ENCODE data around the gene PPP1R13L. TPM values are rescaled to one million over a fixed set of nuclear protein-coding genes. Genes with fewer than 3 reads are reported as not detected.

PPP1R13L gene
- total RNA-seq, 1 experiment from 2014 or later = 48.0 TPM

GRCh38 chr19:45368127-45368526 is 36.7 kb downstream of the PPP1R13L start:
- DNase-seq (ENCODE audit: low spot score) = no peak

DNA sequence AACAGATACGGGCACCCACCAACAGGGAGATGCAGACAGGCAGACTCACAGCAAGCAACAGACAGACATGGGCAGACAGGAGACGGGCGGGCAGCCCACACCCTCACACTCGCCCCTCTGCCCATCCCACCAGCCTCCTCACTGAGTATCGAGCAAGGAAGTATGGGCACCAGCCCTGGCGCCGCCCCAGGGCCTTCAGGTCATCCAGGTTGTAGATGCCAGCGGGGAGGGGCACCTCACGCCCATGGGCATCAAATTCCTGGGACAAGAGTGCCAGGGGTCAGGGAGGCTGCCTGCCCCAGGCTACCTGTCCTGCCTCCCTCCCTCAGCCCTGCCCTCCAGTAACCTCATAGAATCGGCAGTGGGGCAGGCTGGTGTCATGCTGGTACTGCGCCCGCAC is 40.2 kb downstream of the PPP1R13L start:
- no peak for DNase-seq (ENCODE audit: low spot score)

DNA sequence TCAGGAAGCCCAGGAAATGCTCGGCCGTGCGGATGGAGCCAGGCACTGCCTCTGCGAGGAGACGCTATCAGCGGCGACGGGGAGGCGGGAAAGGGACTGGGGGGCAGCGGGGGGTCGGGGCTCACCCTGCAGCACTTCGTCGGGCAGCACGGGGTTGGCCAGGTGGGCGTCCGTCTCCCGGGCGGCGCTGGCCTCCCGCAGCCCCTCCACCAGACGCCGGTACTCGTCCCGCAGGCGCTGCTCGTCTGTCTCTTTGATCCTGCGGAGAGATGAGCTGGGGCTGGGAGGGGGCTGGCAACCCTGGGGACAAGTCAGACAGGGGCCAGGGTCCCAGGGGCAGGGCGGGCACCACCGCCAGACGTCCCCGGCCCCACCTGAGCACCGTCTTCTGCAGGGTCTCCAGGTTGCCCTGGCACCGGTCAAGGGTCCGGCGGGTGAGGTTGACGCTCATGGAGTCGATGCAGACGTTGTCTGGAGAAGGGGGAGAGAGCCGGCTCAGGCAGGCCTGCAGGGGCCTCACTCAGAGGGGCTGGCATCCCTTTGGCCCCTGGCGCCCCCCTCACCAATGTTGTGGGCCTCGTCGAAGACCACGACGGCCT is 40.9 kb downstream of the PPP1R13L start:
- DNase-seq (ENCODE audit: low spot score) = no peak

GRCh38 chr19:45362291-45362690 is 42.6 kb downstream of the PPP1R13L start:
- DNase-seq (ENCODE audit: low spot score) = no peak

- DNase-seq (ENCODE audit: low spot score) = no peak
Observed at GRCh38 chr19:45361608-45362007, 43.3 kb downstream of the PPP1R13L start.

- DNase-seq (ENCODE audit: low spot score) = no peak
Observed at GRCh38 chr19:45358213-45358792, 46.6 kb downstream of the PPP1R13L start.

DNA sequence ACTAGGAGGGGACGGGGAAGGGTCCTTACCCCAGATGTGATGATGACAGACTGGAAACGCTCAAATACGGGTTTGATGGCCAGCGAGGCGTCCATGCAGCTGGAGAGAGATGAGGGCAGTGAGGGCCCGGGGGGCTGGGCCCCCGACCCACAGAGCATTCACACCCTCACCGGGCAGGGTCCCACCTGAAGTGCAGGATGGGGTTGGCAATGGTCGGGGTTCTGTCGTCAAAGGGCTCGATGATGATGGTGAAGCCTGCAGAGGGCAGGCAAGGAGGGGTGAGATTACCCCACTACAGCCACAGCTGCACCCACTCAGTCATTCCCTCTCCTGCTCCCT is 47.5 kb downstream of the PPP1R13L start:
- DNase-seq (ENCODE audit: low spot score) = no peak

GRCh38 chr19:45356760-45357444 is 48.0 kb downstream of the PPP1R13L start:
- no peak for DNase-seq (ENCODE audit: low spot score)

DNA sequence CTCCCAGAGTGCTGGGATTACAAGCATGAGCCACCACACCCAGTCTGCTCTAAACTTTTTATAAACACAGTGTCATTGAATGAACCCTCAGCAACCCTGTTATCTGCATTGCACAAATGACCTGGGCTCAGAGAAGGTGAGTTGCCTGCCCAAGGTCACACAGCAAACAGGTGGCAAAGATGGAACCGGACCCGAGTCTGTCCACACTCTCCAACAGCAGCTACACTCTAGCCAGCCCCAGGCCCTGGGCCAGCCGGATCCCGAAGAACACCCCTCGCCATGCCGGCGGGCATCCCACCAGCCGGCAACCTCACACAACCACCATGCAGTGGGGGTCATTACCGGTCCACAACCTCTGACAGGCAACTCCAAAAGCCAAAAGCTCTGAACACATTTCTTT is 49.0 kb downstream of the PPP1R13L start:
- no peak for DNase-seq (ENCODE audit: low spot score)

GRCh38 chr19:45355402-45355801 is 49.5 kb downstream of the PPP1R13L start:
- no peak for DNase-seq (ENCODE audit: low spot score)

GRCh38 chr19:45354241-45354842 is 50.5 kb downstream of the PPP1R13L start:
- DNase-seq (ENCODE audit: low spot score) = no peak

DNA sequence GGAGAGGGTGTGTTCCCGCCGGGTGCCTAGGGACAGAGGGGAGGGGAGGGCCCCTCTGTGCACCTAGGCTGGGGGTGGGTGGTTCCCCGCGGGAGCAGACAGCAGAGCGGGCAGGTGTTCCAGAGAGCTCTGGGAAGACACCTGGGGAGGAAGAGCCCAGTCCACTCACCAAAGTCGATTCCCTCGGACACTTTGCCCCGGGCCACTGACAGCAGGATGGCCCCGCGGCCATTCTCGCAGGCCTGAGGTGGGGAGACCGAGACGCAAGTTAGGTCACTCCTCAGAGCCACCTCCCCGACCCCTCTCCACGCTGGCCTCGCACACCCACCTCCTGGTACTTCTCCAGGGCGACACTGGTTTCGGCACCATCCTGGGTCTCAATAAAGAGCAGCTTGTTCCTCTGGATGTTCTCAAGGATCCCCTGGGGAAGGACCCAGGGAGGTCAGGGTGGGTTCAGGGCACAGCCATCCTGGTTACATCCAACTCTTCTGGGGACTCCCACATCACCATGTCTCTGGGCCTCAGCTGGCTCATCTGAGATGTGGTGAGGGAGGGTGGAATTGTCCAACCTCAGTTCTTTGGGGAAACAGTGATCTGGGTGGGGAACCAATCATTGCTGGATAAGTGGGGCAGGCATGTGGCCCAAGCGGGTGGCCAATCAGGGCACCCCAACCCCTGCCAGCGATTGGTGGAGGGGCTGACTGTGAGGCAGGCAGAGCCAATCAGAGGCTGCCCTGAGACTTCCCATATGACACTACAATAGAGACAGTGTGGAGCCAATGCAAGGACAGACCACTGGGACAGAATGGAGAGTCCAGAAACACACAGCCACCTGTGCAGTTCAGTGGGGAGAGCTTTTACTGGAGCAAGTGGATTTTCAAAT is 51.7 kb downstream of the PPP1R13L start:
- no peak for DNase-seq (ENCODE audit: low spot score)

GRCh38 chr19:45352471-45352870 is 52.4 kb downstream of the PPP1R13L start:
- DNase-seq (ENCODE audit: low spot score) = no peak

GRCh38 chr19:45352062-45352461 is 52.8 kb downstream of the PPP1R13L start:
- DNase-seq (ENCODE audit: low spot score) = no peak

- DNase-seq (ENCODE audit: low spot score) = no peak
Observed at GRCh38 chr19:45351401-45351952, 53.4 kb downstream of the PPP1R13L start.

- no peak for DNase-seq (ENCODE audit: low spot score)
Observed at GRCh38 chr19:45350477-45351058, 54.3 kb downstream of the PPP1R13L start.

DNA sequence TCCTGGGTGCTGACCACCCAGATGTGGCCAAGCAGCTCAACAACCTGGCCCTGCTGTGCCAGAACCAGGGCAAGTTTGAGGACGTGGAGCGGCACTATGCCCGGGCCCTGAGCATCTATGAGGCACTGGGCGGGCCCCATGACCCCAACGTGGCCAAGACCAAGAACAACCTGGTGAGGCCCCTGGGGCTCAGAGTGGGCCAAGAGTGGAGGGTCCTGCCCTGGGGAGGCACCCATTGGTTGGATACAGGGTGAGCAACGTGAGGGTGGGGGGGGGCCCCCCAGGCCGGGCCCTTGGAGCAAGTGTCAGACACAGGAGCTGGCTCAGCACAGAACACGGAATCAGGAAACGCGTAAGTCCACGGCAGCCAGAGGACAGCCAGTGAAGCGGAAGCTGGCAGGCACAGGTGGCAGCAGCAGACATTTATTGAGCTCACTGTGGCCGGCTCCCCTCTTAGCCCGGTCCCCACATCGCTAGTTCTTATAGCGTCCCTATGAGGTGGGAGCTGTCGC is 55.4 kb downstream of the PPP1R13L start:
- DNase-seq (ENCODE audit: low spot score) = no peak

DNA sequence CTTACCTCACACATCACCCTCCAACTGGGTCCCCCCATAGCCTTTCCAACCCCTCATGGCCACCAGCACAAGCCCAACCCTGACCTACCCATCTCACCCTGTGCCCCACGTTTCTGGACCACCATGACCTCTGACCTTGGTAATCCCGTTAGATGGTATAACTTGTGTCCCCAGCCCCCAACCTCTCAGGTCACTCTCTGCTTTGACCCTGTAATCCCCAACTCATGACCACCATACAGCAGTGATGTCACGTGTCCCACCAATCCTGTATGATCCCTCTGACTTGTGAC is 55.8 kb downstream of the PPP1R13L start:
- no peak for DNase-seq (ENCODE audit: low spot score)

DNA sequence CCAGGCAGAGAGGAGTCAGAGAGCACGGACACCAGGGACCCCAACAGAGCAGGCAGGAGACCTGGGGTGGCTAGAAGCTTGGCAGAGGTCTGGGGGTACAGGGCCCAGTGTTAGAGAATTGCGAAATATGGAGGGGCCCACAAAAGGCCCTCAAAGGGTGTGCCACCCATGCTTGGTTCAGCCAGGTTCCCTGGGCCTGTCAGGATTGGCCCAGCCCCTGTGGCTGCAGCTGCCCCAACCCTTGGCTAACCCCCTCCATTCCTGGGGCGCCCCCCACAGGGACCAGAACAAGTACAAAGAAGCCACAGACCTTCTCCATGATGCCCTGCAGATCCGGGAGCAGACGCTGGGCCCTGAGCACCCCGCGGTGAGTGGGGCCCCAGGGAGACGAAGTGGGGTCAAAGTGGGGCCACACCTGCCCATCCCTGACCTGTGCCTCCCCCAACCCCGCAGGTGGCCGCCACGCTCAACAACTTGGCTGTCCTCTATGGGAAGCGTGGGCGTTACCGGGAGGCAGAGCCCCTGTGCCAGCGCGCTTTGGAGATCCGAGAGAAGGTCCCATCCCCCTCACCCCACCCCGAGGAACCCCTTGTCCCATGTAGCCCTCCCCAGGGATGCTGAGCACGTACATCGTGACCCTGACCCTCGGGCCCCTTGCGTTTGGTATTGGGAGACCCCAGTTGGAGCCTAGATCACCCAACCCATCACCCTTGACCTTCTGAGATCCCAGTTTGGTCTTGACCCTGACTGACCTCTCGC is 56.3 kb downstream of the PPP1R13L start:
- DNase-seq (ENCODE audit: low spot score) = no peak

- DNase-seq (ENCODE audit: low spot score) = no peak
Observed at GRCh38 chr19:45347570-45348366, 57.1 kb downstream of the PPP1R13L start.

Measured in HT-29 (cell line).